Medulla oblongata (tissue), 1 donor: ENCODE results near the gene KMT5B.

ENCODE experiments used
- DNase-seq: peaks from one replicate; pipeline ENCODE4 v3.0.0-alpha.2; 2015; ENCODE audit errors: extremely low spot score

KMT5B gene

DNA sequence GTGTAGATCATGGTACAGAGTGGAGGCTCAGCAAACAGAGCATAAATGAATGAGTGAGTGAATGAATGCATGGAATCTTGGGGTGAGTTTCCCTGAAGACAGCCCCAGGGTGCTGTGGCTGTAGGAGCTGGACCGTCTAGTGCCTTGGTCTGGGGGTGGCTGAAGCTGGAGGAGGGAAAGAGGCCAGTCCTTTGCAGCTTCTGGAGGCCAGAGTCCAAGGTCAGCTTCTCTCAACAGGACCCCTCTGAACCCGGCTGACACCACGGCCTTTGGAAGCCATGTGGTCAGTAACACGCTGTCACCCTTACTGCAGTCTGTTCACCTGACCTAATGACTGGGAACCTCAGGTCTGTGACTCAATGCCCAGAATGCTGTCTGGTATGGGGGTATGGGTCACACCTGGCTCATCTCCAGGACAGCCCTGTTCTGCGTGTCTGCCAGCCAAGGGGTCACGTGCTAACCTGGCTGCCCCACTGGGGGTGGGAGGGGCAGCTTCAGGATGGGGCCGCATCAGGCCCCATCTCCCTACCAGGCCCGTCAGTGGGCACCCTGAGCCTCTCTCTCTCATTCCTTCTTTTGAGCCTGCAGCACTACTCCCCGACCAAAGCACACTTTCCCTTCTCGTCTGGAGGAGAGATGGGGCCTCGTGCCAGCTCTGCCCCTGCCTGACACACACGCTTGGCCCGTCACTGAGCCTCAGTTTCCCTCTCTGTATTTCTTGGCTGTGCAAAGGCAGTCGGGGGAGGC, 67.8 kb downstream of the KMT5B start:
- no peak for DNase-seq

DNA sequence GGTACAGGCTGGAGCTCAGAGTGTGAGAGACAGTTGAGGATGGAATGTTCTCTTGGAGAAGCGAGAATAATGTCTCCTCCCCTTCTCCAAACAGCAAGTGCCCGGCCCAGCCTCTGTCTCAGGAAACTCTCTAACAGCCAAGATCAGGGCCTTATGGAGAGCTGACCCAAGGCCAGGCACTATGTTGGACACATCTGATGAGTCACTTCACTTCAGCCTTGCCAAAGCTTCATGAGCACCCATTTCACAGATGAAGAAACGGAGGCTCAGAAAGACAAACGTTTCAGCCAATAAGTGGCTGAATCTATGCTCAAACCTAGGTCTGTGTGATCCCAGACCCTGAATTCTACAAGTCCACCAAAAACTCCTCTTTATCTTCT, 69.8 kb downstream of the KMT5B start:
- DNase-seq: no peak

GRCh38 chr11:68142441-68143309, 70.4 kb downstream of the KMT5B start:
- DNase-seq: no peak

- peak; percentile 48 for DNase-seq
Observed at GRCh38 chr11:68142028-68142412, 71.1 kb downstream of the KMT5B start.

DNA sequence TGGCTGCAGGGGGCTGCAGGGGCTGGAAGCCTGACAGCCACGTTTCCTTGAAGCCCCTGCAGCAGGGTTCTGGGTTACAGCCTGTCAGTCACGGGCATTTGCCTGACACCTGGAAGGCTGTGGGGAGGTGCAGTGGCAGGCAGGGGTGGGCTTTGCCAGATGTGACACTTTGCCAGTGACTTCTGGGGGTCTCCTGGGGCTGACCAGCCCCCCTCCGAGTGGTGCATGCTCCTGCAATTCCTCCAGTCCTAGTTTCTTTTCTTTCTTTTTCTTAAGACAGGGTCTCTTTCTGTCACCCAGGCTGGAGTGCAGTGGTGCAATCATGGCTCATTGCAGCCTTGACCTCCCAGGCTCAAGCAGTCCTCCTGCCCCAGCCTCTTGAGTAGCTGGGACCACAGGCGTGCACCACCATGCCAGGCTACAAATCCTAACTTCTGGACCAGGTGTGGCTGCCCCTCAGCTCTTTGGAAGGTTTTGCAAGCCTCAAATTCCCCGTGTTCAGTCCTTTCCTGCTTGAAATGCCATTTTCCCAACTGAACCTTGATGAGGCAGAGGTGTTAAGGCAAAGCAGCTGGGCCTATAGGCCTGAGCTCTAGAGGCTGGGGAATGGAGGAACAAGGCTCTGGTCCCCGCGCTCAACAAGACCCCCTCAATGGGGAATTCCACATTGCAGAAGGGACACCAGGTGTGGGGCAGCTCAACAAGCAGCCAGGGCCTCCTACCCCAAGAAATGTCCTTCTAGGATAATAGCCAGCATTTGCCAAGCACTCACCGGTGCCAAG, 71.7 kb downstream of the KMT5B start:
- DNase-seq: no peak

GRCh38 chr11:68140496-68141245, 72.4 kb downstream of the KMT5B start:
- peak; percentile 54 for DNase-seq

- DNase-seq: no peak
Observed at GRCh38 chr11:68138237-68138636, 74.9 kb downstream of the KMT5B start.

- DNase-seq: no peak
Observed at GRCh38 chr11:68137833-68138232, 75.3 kb downstream of the KMT5B start.

DNA sequence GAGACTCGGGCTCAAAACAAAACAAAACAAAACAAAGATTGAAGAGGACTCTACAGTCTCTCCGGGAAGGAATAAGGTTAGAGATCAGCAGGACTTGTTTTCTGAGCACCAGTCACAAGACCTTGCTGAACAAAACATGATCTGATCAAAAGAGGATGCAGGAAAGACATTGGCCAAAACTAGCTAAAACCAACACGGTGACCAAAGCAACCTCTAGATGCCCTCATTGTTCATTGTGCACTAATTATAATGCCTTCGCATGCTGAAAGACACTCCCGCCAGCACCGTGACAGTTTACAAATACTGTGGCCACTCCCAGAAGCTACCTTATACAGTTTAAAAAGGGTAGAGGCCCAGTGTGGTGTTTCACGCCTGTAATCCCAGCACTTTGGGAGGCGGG, 76.2 kb downstream of the KMT5B start:
- DNase-seq: no peak

DNA sequence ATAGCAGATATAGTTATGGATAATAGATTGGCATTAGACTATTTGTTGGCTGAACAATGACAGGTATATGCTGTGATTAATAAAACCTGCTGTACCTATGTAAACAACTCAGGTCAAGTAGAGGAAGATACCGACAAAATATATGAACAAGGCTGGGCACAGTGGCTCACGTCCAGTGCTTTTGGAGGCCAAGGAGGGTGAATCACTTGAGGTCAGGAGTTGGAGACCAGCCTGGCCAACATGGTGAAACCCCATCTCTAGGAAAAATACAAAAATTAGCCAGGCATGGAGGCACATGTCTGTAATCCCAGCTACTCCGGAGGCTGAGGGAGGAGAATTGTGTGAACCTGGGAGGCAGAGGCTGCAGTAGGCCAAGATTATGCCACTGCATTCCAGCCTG, 77.9 kb downstream of the KMT5B start:
- no peak for DNase-seq

GRCh38 chr11:68133761-68134160, 79.3 kb downstream of the KMT5B start:
- DNase-seq: no peak

DNA sequence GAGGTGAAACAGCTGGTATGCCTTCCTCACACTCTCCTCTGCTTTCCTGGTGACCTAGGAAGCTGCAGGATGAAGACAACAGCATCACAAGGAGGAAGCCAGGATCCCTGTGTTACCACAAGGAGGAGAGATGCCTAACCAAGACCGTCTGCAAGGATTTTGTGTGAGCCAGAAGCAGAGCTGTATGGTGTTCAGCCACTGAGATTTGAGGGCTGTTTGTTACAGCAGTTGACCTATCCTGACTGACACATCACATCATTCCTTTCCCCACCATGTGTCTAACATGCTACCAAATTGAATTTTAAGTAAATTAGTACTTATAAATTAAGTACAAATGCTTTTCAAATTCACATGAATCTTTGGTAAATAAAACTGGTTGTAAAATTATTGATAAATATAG, 83.0 kb downstream of the KMT5B start:
- no peak for DNase-seq

DNA sequence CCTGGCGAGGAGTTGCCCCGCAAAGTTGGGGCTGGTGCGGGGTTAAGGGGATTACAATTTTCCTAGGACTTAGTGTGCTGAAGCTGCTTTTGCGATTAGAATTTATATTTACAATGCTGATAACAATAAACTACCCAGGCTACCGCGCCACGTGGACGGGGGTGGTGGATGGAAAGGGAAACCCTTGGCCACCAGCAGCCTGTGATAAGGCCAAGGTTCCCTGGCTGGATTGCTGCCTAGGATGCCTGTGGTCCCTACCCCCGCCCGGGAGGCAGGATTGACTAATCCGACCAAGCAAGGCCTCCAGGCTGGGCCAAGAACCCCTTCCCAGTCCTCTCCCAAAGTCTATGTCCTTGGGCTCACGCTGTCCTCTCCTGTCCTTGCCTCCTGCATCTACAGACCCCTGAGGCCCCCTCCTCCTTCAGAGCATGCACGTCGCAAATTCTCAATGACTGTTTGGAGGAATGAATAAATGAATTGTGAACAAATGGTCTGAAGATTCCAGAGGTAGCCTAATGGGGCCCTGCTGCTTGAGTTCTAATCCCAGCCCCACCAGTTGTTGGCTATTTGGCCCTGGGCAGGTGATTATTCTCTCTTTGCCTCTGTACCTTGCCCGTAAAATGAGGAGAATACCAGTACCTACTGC, 84.3 kb downstream of the KMT5B start:
- DNase-seq: no peak

DNA sequence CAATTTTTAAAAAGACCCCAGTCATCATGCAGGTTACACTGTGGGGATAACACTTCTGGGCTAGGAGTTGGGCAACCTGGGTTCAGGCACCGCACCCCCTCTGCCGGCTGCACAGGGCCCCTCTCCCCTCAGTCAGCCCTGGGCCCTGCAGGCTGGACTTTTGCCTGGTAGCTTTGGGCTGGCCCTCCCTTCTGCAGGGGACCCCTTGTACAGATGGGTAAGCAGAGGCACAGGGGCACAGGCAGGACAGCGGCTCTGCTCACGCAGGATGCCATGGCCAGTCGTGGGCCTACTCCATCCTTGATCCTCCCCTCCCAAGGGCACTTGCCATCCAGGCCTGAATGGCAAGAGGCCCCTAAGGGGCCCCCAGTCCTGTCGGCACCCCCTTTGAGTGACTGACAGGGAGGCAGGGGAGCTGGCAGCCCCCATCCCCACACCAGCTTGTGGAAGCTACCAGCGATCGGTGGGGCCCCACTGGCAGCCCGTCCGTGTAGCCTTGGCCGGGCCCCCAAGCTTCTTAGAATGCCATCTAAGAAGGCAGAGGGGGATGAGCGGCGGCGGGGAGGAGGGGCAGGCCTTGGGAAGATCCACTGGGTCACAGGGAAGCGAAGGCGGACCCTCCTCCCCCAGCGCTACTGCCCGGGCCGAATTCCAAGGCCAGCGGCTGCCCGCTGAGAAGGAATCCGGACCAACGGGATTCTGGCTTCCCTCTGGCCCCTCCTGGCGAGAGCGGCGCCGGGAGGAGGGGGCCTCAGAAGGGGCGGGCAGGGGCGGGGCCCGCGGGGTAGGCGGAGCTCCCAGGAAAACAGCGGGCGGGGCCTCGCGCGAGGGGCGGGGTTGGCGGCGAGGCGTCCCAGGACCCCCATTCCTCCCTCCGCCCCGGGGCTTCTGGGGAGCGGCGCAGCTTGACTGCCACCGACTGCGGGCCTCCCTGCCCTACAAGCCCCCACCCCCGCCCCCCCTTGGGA, 85.1 kb downstream of the KMT5B start:
- DNase-seq: peak; percentile 66

DNA sequence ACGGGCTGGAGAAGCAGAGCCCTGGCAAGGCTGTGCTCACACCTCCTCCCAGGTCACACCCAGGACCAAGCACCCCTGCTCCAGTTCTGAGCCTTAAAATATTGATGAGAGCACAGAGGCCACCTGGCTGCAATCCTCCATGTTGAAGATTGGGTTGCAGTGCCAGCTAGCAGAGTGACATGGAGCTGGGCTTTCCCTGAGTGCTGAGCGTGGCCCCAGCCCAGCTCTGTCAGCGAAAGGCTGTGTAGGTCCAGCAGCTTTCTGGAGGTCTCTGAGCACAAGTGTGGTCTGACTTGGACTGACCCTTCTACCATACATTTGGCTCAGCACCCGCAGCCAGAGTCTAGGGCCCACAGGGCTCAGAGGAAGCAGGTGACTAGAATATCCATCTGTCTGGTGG, 87.9 kb downstream of the KMT5B start:
- no peak for DNase-seq

- DNase-seq: no peak
Observed at GRCh38 chr11:68122936-68123539, 90.1 kb downstream of the KMT5B start.

DNA sequence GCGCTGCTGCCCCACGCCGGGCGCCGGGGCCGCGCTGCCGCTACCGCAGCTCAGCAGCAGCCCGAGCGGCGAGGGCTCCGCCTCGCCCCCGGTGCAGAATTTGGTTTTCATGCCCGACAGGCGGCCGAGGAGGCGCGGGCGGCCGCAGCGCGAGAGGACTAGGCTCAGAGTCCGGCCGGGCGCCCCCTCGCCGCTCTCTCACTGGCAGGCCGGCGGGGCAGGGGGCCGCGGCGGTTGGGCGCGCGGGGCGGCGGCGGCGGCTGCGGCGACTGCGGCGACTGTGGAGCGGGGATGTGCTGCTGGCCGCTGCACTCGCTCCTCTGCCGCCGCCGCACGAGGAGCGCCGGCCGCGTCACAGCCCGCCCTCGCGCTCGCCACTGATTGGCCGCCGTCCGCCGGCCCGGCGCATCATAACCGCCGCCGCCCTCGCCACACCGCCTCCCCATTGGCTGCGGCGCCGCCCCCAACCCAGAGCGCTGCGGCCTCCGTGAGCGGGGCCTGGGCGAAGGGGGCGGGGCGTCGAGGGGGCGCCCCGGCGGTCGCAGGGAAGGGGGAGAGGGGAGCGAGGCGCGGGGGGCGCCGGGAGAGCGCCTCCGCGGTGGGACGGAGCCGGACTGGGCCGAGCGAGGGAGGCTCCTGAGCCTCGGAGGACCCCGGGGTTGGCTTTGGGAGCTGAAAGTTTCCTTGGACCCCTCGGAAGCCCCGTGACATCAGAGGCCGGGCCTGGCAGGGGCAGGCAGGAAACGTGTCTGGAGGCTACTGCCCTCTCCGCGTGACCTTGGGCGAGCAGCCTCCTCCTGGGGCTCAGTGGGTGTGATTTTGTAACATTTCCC, 91.8 kb downstream of the KMT5B start, which contains the start of gene CHKA:
CHKA (minus strand) TSS at position 322 of the 833 bp plus-strand sequence; CDS start at position 111, 211 bp downstream.
- DNase-seq: peak; percentile 96

GRCh38 chr11:68120273-68121066, 92.6 kb downstream of the KMT5B start:
- DNase-seq: peak; percentile 71
